HepG2 (cell line): ENCODE results near the gene SRPRB. TPM values are rescaled to one million over a fixed set of nuclear protein-coding genes. Genes with fewer than 3 reads are reported as not detected.

Experiments
- ATAC-seq: fragments of 200-7000 bp; cut with Tn5 transposase; 3 replicates; pipeline ENCODE4 v1.9.1; 2020; ENCODE audit warnings: mild to moderate bottlenecking, moderate library complexity
- BruUV-seq: library from RNA; stranded (reverse); fragments of 400-500 nt; replicated peaks from 2 replicates; lab custom pipeline; 2021; lab: Mats Ljungman, UMichigan
- CTCF ChIA-PET: fragments of 300-600 bp; formaldehyde crosslinking; extraction: SDS; loops from one replicate; lab custom pipeline; 2021; ENCODE audit warnings: low total read pairs, inconsistent platforms, low intra/inter-chr PET ratio; lab: Yijun Ruan, JAX
- POLR2A ChIA-PET: fragments of 350-600 bp; sonication (Branson Sonifier 250); formaldehyde crosslinking; loops from one replicate; lab custom pipeline; 2020; ENCODE audit warnings: antibody characterized with exemption, inconsistent platforms; lab: Yijun Ruan, JAX
- DNase-seq: peaks from one replicate; pipeline ENCODE4 v3.0.0-alpha.2; 2015; ENCODE audit warnings: low spot score
- FAIRE-seq: peaks from 3 replicates; lab custom pipeline; 2011; peaks lifted over from hg19 to GRCh38; lab: Jason Lieb, UNC
- H2AFZ ChIP-seq: one replicate; pipeline ENCODE4 v1.6.1; 2011; ENCODE audit warnings: low read length, inconsistent platforms
- H3K27ac ChIP-seq: fragments of 300-600 bp; 3 replicates; pipeline ENCODE4 v1.8.0; 2011; ENCODE audit warnings: mixed run types, mild to moderate bottlenecking, mixed read lengths, low read length, inconsistent platforms; ENCODE audit not compliant: insufficient read depth; ENCODE audit errors: extremely low read length
- H3K27me3 ChIP-seq, 2 experiments: fragments of 200-600 bp in 1 of 2; 2 replicates in 1 of 2; 3 replicates in 1 of 2; pipeline versions ENCODE4 v1.6.0 to v1.8.0; 2011; ENCODE audit warnings: low read length in 2 of 2, mild to moderate bottlenecking in 2 of 2, moderate library complexity in 2 of 2, inconsistent platforms in 1 of 2; ENCODE audit not compliant: insufficient read depth in 2 of 2, control insufficient read depth in 1 of 2
- H3K36me3 ChIP-seq, 2 experiments: fragments of 200-600 bp in 1 of 2; replicated peaks in 1 of 2; 2 replicates in 1 of 2; 3 replicates in 1 of 2; pipeline versions ENCODE4 v1.5.1 to v1.8.0; 2011; ENCODE audit warnings: low read length in 2 of 2, inconsistent platforms in 1 of 2; ENCODE audit not compliant: insufficient read depth in 2 of 2, control insufficient read depth in 1 of 2
- H3K4me1 ChIP-seq: 2 replicates; pipeline ENCODE4 v1.5.1; 2012; ENCODE audit warnings: low read length, inconsistent platforms; ENCODE audit not compliant: insufficient read depth
- H3K4me2 ChIP-seq: 2 replicates; pipeline ENCODE4 v1.6.0; 2011; ENCODE audit warnings: low read depth, low read length, inconsistent platforms
- H3K4me3 ChIP-seq, 3 experiments: fragments of 200-600 bp in 1 of 3; sonication (generic), shearing (Covaris generic) in 1 of 3; replicated peaks in 1 of 3; 2 replicates each; pipeline ENCODE4 v1.5.1; 2011 to 2016; ENCODE audit warnings: low read length in 3 of 3, inconsistent platforms in 2 of 3, low read depth in 2 of 3, mild to moderate bottlenecking in 2 of 3, control low read depth in 1 of 3, mixed read lengths in 1 of 3; ENCODE audit not compliant: insufficient read depth in 1 of 3
- H3K79me2 ChIP-seq: one replicate; pipeline ENCODE4 v1.6.1; 2011; ENCODE audit warnings: low read length, inconsistent platforms; ENCODE audit not compliant: insufficient read depth
- H3K9ac ChIP-seq: 2 replicates; pipeline ENCODE4 v1.6.0; 2011; ENCODE audit warnings: mild to moderate bottlenecking, low read depth, low read length, inconsistent platforms; ENCODE audit not compliant: insufficient read depth
- H3K9me3 ChIP-seq: 2 replicates; pipeline ENCODE4 v1.5.1; 2012; ENCODE audit warnings: mild to moderate bottlenecking, low read length
- H4K20me1 ChIP-seq: 2 replicates; pipeline ENCODE4 v1.6.0; 2011; ENCODE audit warnings: inconsistent platforms, mild to moderate bottlenecking, low read length, moderate library complexity; ENCODE audit not compliant: insufficient read depth
- ADNP ChIP-seq: sonication (generic); formaldehyde crosslinking; IDR thresholded peaks from 2 replicates; pipeline ENCODE4 v1.4.0; 2020; ENCODE audit warnings: missing genetic modification reagents
- GTF3A ChIP-seq: sonication (generic); formaldehyde crosslinking; conservative IDR thresholded peaks from 2 replicates; pipeline ENCODE4 v1.4.0; 2020; ENCODE audit warnings: mild to moderate bottlenecking, missing genetic modification reagents
- HOXA5 ChIP-seq: sonication (generic); formaldehyde crosslinking; IDR thresholded peaks from 2 replicates; pipeline ENCODE4 v1.4.0; 2020; ENCODE audit warnings: missing genetic modification reagents
- KDM5B ChIP-seq: sonication (generic); formaldehyde crosslinking; IDR thresholded peaks from 2 replicates; pipeline ENCODE4 v1.4.0; 2020; ENCODE audit warnings: missing genetic modification reagents, mild to moderate bottlenecking, borderline replicate concordance
- KLF9 ChIP-seq: IDR thresholded peaks from 2 replicates; pipeline ENCODE4 v1.6.1; 2016; ENCODE audit warnings: low read depth
- MAFG ChIP-seq: sonication (generic); formaldehyde crosslinking; IDR thresholded peaks from 2 replicates; pipeline ENCODE4 v1.5.1; 2020; ENCODE audit warnings: mild to moderate bottlenecking, missing genetic modification reagents
- MEIS1 ChIP-seq: sonication (generic); formaldehyde crosslinking; IDR thresholded peaks from 2 replicates; pipeline ENCODE4 v1.9.0; 2021; ENCODE audit warnings: mild to moderate bottlenecking, missing genetic modification reagents, moderate library complexity, borderline replicate concordance
- MTF2 ChIP-seq: sonication (generic); formaldehyde crosslinking; IDR thresholded peaks from 2 replicates; pipeline ENCODE4 v1.5.0; 2020; ENCODE audit warnings: missing genetic modification reagents, borderline replicate concordance
- NR2F2 ChIP-seq: IDR thresholded peaks from 2 replicates; pipeline ENCODE4 v1.6.1; 2012; ENCODE audit warnings: low read depth, inconsistent platforms, borderline replicate concordance
- NRL ChIP-seq: sonication (generic); formaldehyde crosslinking; IDR thresholded peaks from 2 replicates; pipeline ENCODE4 v1.5.0; 2020; ENCODE audit warnings: missing genetic modification reagents, mild to moderate bottlenecking, moderate library complexity, borderline replicate concordance
- SIN3A ChIP-seq: IDR thresholded peaks from 2 replicates; pipeline ENCODE4 v1.6.1; 2011; ENCODE audit warnings: low read depth, mild to moderate bottlenecking, control low read depth, low read length, borderline replicate concordance
- ZBTB20 ChIP-seq: sonication (generic); formaldehyde crosslinking; IDR thresholded peaks from 2 replicates; pipeline ENCODE4 v1.8.1; 2023; ENCODE audit warnings: missing genetic modification reagents, low read depth, mild to moderate bottlenecking, borderline replicate concordance
- ZKSCAN1 ChIP-seq: fragments of 150-350 bp; IDR thresholded peaks from 2 replicates; pipeline ENCODE4 v1.6.1; 2014; ENCODE audit warnings: low read length
- ZNF598 ChIP-seq: sonication (generic); formaldehyde crosslinking; IDR thresholded peaks from 2 replicates; pipeline ENCODE4 v1.5.1; 2020; ENCODE audit warnings: mild to moderate bottlenecking, missing genetic modification reagents, borderline replicate concordance
- ZNF776 ChIP-seq: sonication (generic); formaldehyde crosslinking; IDR thresholded peaks from 2 replicates; pipeline ENCODE4 v1.4.0; 2020; ENCODE audit warnings: mild to moderate bottlenecking, missing genetic modification reagents
- ZNF841 ChIP-seq: sonication (generic); formaldehyde crosslinking; IDR thresholded peaks from 2 replicates; pipeline ENCODE4 v1.8.1; 2023; ENCODE audit warnings: missing genetic modification reagents, borderline replicate concordance
- whole genome bisulfite sequencing: methylation state at CpG from one replicate; pipeline ENCODE4 v1.1.6; 2017; ENCODE audit warnings: low lambda C conversion rate; 5-methylcytosine and 5-hydroxymethylcytosine counted together
- in situ Hi-C: cut with HindIII; loops from 2 replicates; pipeline ENCODE4 v1.10.0; 2017; ENCODE audit warnings: low pct_unique_long_range_greater_than_20kb; ENCODE audit not compliant: extremely low pct_ligation_motif_present
- intact Hi-C: fragments of 100-400 bp; cut with micrococcal nuclease; formaldehyde crosslinking; loops from one replicate; pipeline ENCODE4 v1.10.0; 2022; ENCODE audit not compliant: unreplicated experiment
- polyA plus RNA-seq, 8 experiments: library from polyadenylated mRNA; depleted of rRNA in 3 of 8; stranded (reverse) in 7 of 8; unstranded in 1 of 8; fragments of >200 nt; fragmentation: Illumina TruSeq in 4 of 8; extraction: Trizol in 4 of 8; gene quantifications; 2 replicates each; pipeline versions ENCODE4 v1.2.1 to v1.2.3, GENCODE V29; 2011 to 2016; ENCODE audit warnings: low read depth in 4 of 8, missing spikeins in 1 of 8, mixed read lengths in 1 of 8; ENCODE audit not compliant: insufficient read depth in 1 of 8
- total RNA-seq, 5 experiments: library from RNA; depleted of rRNA; stranded (reverse); fragments of >200 nt; fragmentation: Illumina TruSeq; extraction: Trizol; gene quantifications; 2 replicates each; pipeline ENCODE4 v1.2.3, GENCODE V29; 2016; ENCODE audit warnings: low read depth in 1 of 5
- TF ChIP-seq, protein P1 (sequence below): sonication (generic); formaldehyde crosslinking; conservative IDR thresholded peaks from 2 replicates; pipeline ENCODE4 v1.8.0; 2022; ENCODE audit warnings: mild to moderate bottlenecking, moderate library complexity, missing genetic modification reagents
- TF ChIP-seq, protein P2 (sequence below): sonication (generic); formaldehyde crosslinking; IDR thresholded peaks from 2 replicates; pipeline ENCODE4 v1.4.0; 2020; ENCODE audit warnings: mild to moderate bottlenecking, missing genetic modification reagents
- TF ChIP-seq, protein P3 (sequence below): sonication (generic); formaldehyde crosslinking; IDR thresholded peaks from 2 replicates; pipeline ENCODE4 v1.5.0; 2020; ENCODE audit warnings: mild to moderate bottlenecking, low read depth, missing genetic modification reagents, borderline replicate concordance
- TF ChIP-seq, protein P4 (sequence below): sonication (generic); formaldehyde crosslinking; IDR thresholded peaks from 2 replicates; pipeline ENCODE4 v1.5.0; 2020; ENCODE audit warnings: missing genetic modification reagents

Gene SRPRB
- total and polyA plus RNA-seq, 2 of the 13 experiments (the other 11 are each of a cell fraction or from before 2014, with no cell fraction given) = 41.0 to 111 TPM

DNA sequence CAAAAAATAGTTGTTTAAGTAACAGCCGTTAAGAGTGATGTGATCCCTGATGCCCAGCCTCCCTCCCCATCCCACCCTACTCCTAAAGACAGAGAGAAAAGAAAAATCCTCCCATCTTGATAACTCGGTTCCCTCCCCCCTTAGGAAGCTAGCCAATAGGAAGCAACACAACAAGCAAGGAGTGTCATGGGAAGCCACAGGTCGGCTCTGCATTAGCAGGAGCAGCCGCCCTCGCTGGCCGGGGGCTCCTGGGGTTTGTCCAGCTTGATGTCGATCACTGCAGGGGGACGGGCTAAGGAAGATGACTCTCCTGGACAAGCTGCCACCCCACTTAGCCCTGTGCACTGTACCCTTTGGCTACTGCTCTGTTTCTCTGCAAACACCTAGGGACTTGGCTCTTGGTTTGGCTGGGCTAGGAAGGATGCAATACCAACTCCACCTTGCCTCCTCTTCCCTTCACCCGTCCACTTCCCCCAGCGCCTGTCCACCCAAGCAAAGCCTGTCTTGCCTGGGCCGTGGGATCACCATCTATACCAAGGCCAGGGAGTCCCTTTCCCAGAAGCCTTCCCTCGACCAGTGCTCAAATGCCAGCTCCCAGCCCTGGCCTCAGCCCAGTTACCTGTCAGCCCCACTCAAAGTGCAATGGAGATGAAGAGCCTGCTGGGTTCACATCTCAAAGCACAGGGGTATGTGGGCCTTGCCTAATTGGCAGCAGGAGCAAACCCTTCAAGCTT is 23.1 kb downstream of the SRPRB start:
- Histone ChIP-seq H3K27me3 (peaks cover 0 to 19% of the 10 kb centered on the region in 2 experiments; a peak in 3 of 5 replicates), H3K4me1 (peaks cover 16% of the 10 kb centered on the region), H3K4me2 (no peak overlapping the region), H3K27ac (no peak overlapping the region), H3K9me3 (no peaks in the 10 kb centered on the region), H3K36me3 (peaks cover 0 to 2% of the 10 kb centered on the region in 2 experiments; a peak in 1 of 5 replicates), H3K4me3 (no peak overlapping the region), H4K20me1 (no peaks in the 10 kb centered on the region), H2AFZ (no peak overlapping the region), H3K79me2 (no peaks in the 10 kb centered on the region), H3K9ac (no peak overlapping the region)
- ATAC-seq (no peak; the same call in 2 of the 3 replicates), FAIRE-seq (no peak), DNase-seq (no peak)
- in situ Hi-C loops = no loop called here
- ChIA-PET POLR2A (no interaction called here), CTCF (no interaction called here)
- intact Hi-C loops = no loop called here
- WGBS = 36% methylated on average over 12 of the region's 12 CpGs
- no TSS peak for BruUV-seq
- TF ChIP-seq, protein P1, sequence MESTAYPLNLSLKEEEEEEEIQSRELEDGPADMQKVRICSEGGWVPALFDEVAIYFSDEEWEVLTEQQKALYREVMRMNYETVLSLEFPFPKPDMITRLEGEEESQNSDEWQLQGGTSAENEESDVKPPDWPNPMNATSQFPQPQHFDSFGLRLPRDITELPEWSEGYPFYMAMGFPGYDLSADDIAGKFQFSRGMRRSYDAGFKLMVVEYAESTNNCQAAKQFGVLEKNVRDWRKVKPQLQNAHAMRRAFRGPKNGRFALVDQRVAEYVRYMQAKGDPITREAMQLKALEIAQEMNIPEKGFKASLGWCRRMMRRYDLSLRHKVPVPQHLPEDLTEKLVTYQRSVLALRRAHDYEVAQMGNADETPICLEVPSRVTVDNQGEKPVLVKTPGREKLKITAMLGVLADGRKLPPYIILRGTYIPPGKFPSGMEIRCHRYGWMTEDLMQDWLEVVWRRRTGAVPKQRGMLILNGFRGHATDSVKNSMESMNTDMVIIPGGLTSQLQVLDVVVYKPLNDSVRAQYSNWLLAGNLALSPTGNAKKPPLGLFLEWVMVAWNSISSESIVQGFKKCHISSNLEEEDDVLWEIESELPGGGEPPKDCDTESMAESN (CRISPR knock-in tag) = no peak
- TF ChIP-seq ADNP (CRISPR knock-in tag) = no peak
- no peak for TF ChIP-seq MTF2 (CRISPR knock-in tag)
- TF ChIP-seq, protein P2, sequence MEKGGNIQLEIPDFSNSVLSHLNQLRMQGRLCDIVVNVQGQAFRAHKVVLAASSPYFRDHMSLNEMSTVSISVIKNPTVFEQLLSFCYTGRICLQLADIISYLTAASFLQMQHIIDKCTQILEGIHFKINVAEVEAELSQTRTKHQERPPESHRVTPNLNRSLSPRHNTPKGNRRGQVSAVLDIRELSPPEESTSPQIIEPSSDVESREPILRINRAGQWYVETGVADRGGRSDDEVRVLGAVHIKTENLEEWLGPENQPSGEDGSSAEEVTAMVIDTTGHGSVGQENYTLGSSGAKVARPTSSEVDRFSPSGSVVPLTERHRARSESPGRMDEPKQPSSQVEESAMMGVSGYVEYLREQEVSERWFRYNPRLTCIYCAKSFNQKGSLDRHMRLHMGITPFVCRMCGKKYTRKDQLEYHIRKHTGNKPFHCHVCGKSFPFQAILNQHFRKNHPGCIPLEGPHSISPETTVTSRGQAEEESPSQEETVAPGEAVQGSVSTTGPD = no peak
- TF ChIP-seq KDM5B (CRISPR knock-in tag) = no peak
- TF ChIP-seq, protein P3, sequence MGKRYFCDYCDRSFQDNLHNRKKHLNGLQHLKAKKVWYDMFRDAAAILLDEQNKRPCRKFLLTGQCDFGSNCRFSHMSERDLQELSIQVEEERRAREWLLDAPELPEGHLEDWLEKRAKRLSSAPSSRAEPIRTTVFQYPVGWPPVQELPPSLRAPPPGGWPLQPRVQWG (CRISPR knock-in tag) = no peak
- TF ChIP-seq, protein P4, sequence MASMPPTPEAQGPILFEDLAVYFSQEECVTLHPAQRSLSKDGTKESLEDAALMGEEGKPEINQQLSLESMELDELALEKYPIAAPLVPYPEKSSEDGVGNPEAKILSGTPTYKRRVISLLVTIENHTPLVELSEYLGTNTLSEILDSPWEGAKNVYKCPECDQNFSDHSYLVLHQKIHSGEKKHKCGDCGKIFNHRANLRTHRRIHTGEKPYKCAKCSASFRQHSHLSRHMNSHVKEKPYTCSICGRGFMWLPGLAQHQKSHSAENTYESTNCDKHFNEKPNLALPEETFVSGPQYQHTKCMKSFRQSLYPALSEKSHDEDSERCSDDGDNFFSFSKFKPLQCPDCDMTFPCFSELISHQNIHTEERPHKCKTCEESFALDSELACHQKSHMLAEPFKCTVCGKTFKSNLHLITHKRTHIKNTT (CRISPR knock-in tag) = no peak
- no peak for TF ChIP-seq MEIS1 (CRISPR knock-in tag)
- TF ChIP-seq NR2F2 = no peak
- TF ChIP-seq ZNF776 (CRISPR knock-in tag) = no peak
- TF ChIP-seq HOXA5 (CRISPR knock-in tag) = no peak
- TF ChIP-seq ZKSCAN1 = no peak
- no peak for TF ChIP-seq ZNF841
- no peak for TF ChIP-seq ZBTB20 (CRISPR knock-in tag)
- no peak for TF ChIP-seq NRL
- no peak for TF ChIP-seq ZNF598 (CRISPR knock-in tag)
- no peak for TF ChIP-seq SIN3A
- TF ChIP-seq GTF3A (CRISPR knock-in tag) = no peak
- TF ChIP-seq MAFG = no peak
- TF ChIP-seq KLF9 (CRISPR knock-in tag) = no peak
